Posterior vena cava (tissue), 2 donors: ENCODE data around the gene CHRND. TPM values are rescaled to one million over a fixed set of nuclear protein-coding genes. Genes with fewer than 3 reads are reported as not detected.

Source experiments
- DNase-seq: peaks from one replicate; pipeline ENCODE4 v3.0.0-alpha.2; 2020; ENCODE audit warnings: low spot score
- intact Hi-C, 2 donors: fragments of 100-400 bp; cut with DNase I; formaldehyde crosslinking; loops; one replicate each; pipeline versions ENCODE4 v1.14.1 to v1.14.2; 2022 to 2023
- total RNA-seq, 2 donors: library from RNA; stranded (reverse); fragmentation: NEBNext Ultra II Directional; extraction: Animal tissue kit (Norgen Biotek cat#: 25700); gene quantifications; one replicate each; pipeline ENCODE4 v1.2.1, GENCODE V29; 2021
- donor health status: DM: yes; HTN: yes; CAD: no.
- donor health status: DM: yes; HTN: yes; CAD: no.

CHRND gene
- total RNA-seq, 2 donors from 2014 or later = not detected

DNA sequence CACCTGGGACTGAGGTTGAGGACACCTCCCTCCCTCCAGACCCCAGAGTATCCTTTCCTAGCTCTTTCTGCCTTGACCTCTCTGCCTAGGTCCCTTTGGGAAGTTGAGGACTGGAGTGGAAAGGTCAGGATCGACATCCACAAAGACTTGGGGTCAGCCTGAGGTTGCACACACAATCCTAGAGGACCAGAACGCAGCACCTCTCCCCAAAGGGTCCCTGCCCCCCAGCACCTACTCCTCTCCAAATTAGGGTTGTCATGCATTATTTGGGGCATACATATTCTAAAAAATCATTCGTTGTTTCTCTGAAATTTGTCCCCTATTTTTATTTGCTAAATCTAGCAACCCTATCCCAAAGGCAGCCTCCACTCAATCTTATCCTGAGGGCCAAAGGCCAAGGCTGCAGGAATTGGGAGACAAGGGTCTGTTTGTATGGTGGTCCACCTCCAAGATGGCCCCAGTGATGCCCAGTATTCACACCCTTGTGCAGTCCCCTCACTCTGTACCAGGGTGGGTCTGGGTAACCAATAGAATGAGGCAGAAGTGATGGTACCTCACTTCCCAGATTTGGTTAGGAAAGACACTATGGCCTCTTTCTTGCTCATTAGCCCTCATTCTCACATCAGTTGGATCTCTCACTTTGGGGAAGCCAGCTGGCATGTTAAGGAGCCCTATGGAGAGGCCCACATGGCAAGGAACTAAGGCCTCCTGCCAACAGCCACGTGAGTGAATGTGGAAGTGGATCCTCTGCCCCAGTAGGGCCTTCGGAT is 10.0 kb downstream of the CHRND start:
- intact Hi-C loops = loop anchor here in 1 of 2 donors (5.0 kb wide), 1 partner anchor 1921 kb away; no protein-coding TSS in a partner anchor
- DNase-seq = peak; percentile 60

DNA sequence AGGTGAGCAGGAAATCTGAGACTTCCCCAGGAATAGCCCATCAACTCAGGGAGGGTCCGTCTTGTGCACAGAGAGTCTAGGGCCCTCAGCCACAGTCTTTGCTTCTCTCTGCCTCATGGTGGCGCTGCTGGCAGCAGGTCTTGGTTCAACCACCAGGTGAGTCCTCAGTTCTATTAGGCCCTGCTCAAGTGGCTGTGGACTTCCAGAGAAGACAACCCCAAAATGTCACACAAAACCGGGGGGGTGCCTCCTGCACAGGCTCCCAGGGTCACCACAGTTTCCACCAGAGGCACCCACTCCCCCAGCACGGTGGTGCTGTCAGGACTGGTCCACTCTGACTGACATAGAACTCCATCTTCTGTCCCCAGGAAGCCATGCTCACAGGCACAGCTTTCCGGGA is 11.1 kb downstream of the CHRND start:
- peak; percentile 79 for DNase-seq
- intact Hi-C loops = loop anchor here in 1 of 2 donors (5.0 kb wide), 1 partner anchor 1920 kb away; no protein-coding TSS in a partner anchor

DNA sequence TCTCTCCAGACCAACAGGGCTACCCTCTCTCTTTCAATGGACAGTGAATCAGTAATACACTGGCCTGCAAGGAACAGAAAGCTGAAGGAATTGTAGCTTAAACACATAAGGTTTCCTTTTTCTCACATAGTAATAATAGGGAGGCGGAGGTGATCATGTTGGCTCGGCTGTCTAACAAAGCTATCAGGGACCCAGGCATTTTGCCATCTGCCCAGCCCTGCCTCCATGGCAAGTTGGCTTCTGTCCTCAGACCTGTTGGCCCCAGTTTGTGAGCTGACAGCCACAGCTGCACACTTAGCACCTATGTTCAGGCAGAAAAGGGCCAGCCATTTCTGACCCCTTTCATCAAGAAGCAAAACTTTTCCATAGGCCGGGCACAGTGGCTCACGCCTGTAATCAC is 11.5 kb downstream of the CHRND start:
- DNase-seq = peak; percentile 47
- intact Hi-C loops = loop anchor here in 1 of 2 donors (5.0 kb wide), 1 partner anchor 1920 kb away; no protein-coding TSS in a partner anchor

DNA sequence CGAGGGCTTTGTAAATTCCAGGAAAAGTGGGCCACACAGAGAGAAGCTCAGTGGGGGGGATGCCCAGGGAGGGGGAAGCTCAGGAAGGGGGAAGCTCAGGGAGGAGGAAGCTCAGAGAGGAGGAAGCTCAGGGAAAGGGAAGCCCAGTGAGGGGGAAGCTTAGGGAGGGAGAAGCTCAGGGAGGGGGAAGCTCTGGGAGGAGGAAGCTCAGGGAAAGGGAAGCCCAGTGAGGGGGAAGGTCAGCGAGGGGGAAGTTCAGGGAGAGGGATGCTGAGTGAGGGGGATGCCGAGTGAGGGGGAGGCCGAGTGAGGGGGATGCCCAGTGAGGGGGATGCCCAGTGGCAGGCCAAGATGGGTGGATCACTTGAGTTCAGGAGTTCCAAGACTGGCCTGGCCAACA is 12.7 kb downstream of the CHRND start:
- peak; percentile 46 for DNase-seq
- intact Hi-C loops = loop anchor here in 1 of 2 donors (5.0 kb wide), 1 partner anchor 1919 kb away; no protein-coding TSS in a partner anchor

DNA sequence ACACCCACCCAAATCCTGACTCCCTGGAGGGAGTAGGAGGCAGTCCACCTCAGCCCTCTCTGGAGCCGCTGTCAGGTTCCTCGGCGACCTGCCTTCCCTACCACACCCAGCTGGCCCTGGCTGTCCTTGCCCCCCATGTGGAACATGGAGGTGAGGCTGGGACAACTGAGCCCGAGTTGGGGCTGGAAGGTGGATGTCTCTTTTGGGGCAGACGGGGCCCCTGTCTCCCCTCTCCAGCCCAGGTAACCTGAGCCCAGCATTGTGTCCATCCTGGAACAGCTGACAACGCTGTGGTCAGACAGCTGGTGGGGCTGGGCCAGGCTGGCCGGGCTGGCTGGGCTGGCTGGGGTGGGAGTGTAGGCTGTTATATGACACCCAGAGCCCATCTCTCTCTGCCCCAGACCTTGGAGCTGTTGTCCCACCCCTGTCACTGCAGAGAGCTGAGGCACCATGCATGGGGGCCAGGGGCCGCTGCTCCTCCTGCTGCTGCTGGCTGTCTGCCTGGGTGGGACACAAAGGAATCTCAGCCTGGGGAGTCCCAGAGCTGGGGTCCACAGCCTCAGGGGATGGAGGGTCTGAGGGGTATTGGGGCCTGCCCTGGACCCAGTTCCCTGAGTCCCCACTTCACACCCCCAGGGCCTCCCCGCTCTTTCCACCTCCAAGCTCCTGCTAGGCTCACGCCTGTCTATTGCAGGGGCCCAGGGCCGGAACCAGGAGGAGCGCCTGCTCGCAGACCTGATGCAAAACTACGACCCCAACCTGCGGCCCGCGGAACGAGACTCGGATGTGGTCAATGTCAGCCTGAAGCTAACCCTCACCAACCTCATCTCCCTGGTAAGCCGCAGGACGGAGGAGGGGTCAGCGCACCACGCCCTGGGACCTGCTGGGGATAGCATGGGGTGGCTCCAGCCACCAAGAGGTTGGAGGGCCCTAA is 13.6 kb downstream of the CHRND start, which contains the start of gene CHRNG:
Gene CHRNG, plus strand, starts transcription at position 395 of the 934 bp plus-strand sequence. Its CDS starts 56 bp downstream, at position 451.
- DNase-seq = peak; percentile 73

DNA sequence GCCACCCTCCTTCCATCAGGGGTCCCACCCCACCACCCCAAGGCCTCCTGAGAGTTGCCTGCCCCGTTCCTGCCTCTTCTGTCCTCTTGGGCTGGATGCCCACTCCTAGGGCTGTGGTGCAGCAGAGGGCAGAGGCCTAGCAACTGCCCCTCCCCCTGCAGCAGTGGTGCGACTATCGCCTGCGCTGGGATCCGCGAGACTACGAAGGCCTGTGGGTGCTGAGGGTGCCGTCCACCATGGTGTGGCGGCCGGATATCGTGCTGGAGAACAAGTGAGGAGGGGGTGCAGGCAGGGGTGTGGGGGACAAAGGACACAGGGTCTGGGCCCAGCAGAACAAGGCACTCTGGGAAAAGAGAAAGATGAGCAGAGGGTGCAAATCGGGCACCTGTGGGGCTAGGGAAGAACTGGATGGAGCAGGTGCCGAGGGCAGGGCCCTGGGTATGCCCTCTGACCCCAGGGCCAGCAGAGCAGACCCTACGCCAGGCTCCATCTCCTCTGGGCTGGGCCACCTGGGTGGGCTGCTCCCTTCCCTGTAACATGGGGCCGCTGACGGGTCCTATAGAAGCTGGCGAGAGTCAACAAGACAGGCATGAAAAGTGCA is 14.6 kb downstream of the CHRND start:
- peak; percentile 73 for DNase-seq
- intact Hi-C loops = no loop called here

More for the DNA sequence above, 13.6 kb downstream of the CHRND start, which contains the start of gene CHRNG:
- intact Hi-C loops = loop anchor here in 1 of 2 donors (5.0 kb wide), 1 partner anchor 1918 kb away; no protein-coding TSS in a partner anchor

DNA sequence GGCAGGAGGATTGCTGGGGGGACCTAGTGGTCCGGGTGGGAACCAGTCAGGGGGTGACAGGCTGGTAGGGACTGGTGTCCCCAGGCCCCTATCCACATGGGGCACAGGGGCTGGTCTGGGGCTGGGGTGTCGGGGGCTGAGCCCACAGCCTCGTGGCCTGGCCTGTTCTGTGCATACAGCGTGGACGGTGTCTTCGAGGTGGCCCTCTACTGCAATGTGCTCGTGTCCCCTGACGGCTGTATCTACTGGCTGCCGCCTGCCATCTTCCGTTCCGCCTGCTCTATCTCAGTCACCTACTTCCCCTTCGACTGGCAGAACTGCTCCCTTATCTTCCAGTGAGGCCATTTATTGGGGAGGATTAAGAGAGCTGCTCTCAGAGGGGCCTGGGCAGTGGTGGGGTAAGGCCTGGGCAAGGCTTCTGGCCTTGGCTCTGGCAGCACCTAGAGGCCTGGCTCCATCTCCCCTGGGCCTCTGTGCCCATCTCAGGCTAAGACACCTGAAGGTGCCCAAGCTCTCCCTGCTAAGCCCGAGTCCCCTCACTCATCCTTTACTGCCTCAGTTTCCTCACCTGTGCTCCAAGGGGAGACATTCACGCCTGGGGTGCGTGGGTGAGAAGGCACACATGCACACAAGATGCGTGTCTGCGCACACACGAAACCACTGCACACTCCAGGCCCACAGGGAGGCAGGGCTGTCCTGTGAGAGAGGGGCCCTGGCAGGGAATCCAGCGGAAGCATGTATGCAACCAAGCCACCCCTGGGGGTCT is 15.4 kb downstream of the CHRND start:
- DNase-seq = peak; percentile 72
- intact Hi-C loops = no loop called here

DNA sequence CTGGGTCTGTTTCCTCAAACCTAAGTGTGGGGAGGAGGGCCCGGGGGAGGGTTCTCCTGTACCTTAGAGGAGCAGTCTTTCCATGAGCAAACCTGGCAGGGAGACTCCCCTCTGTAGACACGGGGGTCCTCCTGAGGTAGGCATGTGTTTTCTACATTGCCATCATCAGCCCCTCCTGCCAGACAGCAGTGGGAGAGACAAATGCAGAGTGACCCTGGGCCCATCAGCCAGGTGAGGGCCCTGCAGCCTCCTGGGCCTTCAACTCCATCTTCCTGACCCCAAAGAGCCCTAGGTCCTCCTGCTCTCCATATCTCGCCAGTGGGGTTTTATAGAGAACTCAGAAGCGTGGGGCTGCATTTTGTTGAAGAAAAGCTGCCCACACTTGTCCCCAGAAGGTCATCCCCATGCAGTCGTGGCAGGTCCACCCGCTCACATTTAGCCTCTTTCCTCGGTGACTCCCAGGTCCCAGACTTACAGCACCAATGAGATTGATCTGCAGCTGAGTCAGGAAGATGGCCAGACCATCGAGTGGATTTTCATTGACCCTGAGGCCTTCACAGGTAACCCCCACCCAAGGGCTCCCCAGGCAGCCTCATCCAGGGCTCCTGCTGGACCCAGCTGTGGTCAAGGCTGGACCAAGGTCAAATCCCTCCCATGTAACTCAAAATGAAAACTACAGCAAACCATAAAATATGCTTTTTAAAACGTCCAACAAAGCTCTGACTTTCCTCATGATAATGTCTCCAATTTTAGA is 16.2 kb downstream of the CHRND start:
- peak; percentile 58 for DNase-seq
- intact Hi-C loops = no loop called here

DNA sequence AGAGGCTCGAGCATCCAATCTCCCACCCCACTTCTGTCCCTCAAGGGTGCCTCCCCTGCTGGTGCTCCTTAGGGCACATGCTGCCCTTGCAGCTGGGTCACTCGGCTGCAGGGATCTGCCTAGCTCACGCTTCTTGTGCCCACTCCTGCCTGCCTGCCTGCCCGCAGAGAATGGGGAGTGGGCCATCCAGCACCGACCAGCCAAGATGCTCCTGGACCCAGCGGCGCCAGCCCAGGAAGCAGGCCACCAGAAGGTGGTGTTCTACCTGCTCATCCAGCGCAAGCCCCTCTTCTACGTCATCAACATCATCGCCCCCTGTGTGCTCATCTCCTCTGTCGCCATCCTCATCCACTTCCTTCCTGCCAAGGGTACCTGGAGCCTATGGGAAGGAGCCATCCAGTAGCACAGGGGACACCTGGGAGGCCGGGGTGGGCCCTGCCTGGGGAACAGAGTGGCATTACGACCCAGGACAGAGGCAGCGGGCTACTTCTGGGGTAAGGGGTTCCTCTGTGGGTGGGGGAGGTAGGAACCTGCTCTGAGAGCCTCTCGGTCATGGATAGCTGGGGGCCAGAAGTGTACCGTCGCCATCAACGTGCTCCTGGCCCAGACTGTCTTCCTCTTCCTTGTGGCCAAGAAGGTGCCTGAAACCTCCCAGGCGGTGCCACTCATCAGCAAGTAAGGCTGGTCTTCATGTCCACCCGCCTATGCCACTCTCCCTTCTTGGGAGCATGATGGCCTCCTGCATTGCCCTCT is 16.9 kb downstream of the CHRND start:
- intact Hi-C loops = no loop called here
- DNase-seq = peak; percentile 62

DNA sequence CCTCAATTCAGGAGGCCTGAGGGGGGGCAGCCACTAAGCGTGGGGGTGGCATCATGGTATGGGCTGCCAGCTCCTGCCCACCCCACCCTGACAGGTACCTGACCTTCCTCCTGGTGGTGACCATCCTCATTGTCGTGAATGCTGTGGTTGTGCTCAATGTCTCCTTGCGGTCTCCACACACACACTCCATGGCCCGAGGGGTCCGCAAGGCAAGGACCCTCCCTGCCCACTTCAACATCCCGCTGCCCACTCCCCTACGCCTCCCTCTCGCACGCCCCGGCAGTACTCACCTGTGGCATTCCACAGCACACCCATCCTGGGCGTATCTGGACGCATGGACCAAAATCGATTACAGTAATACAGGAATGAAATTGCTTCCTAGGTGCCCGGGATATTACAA is 17.5 kb downstream of the CHRND start:
- intact Hi-C loops = no loop called here
- DNase-seq = peak; percentile 65

DNA sequence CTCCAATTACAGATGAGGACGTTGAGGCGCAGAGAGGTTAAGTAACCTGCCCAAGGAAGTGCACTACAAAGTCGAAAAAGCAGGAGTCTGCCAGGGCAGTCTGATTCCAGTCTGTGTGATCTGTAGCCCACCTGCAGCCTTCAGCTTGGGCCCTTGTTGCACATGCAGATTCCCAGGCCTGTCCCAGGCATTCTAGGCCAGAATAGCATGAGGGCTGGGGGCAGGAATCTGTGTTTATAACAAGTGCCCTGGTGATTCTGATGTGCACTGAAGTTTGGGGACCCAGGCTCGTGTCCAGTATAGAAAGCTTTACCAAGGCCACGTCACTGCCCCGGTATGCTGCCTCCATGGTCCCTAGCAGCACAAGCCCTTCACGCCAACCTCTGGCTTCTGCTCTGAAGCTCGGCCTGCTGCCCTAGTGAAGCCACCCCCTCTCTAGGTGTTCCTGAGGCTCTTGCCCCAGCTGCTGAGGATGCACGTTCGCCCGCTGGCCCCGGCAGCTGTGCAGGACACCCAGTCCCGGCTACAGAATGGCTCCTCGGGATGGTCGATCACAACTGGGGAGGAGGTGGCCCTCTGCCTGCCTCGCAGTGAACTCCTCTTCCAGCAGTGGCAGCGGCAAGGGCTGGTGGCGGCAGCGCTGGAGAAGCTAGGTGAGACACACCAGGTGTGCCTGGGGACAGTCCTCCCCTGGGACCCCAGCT is 18.1 kb downstream of the CHRND start:
- DNase-seq = peak; percentile 78
- intact Hi-C loops = no loop called here

DNA sequence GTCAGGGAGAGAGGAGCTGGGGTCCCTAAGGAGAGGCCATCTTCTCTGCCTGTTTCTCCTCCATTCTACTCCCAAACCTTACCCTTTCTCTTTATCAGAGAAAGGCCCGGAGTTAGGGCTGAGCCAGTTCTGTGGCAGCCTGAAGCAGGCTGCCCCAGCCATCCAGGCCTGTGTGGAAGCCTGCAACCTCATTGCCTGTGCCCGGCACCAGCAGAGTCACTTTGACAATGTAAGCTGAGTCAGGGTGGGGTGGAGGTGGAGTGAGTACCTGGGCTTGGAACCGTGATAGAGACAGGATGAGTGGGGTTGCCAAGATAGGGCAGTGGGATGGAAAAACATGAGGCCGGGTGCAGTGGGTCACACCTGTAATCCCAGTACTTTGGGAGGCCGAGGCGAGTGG is 18.7 kb downstream of the CHRND start:
- DNase-seq = peak; percentile 61
- intact Hi-C loops = no loop called here

DNA sequence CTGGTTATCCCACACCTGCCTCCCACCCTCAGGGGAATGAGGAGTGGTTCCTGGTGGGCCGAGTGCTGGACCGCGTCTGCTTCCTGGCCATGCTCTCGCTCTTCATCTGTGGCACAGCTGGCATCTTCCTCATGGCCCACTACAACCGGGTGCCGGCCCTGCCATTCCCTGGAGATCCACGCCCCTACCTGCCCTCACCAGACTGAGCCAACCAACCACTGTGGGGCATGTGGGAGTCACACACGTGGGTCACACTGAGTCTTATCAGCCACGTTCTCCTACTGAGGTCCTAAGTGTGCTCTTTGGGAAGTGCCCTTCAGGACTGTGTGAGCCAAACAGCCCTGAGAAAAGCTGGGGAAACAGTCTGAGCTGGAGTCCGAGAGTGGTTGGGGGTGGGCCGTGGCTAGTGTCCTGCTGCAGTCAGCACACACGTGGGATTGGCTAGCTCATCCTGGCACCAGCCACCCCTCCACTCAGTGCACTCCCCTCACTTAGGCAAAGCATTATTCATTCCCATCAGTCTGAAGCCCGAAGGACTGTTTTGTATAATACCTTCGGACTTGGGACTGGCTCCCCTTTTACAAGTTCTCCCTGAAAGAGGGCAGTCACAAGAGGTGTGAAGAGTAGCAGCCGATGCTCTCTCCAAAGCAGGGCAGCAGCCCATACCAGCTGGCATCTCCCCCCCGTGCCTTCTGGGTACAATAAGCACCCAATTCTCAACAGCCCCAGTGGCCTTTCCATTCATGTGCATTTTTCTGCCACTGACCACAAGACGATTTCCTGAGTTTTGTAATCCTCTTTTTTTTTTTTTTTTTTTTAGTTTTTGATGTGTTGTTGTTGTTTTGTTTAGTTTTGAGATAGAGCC is 19.8 kb downstream of the CHRND start:
- peak; percentile 77 for DNase-seq
- intact Hi-C loops = no loop called here

DNA sequence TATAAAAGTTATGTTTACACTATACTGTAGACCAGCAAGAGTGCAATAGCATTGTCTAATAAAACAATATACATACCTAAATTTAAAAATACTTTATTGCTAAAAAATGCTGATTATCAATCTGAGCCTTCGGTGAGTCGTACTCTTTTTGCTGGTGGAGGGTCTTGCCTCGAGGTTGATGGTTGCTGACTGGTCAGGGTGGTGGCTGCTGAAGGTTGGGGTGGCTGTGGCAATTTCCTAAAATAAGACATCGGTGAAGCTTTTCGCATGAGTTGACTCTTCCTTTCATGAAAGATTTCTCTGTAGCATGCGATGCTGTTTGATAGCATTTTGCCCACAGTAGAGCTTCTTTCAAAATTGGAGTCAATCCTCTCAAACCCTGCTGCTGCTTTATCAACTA is 22.0 kb downstream of the CHRND start:
- DNase-seq = no peak
- intact Hi-C loops = no loop called here

DNA sequence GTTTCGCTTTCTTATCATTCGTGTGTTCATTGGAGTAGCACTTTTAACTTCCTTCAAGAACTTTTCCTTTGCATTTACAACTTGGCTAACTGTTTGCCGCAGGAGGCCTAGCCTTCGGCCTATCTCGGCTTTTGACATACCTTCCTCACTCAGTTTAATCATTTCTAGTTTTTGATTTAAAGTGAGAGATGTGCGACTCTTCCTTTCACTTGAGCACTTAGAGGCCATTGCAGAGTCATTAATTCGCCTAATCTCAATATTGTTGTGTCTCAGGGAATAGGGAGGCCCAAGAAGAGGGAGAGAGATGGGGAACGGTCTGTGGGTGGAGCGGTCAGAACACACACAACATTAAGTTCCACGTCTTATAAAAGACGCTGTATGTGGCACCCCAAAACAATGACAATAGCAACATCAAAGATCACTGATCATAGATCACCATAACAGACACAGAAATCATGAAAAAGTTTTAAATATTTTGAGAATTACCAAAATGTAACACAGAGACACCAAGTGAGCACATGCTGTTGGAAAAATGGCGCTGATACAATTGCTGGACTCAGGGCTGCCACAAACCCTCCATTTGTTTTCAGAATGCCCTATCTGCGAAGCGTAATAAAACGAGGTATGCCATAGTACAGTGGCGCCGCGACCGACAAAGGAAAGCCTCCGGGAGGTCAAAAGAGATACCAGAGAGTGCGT is 23.8 kb downstream of the CHRND start:
- no peak for DNase-seq
- intact Hi-C loops = no loop called here
